ENCODE results near the gene UROS. TPM values are rescaled to one million over a fixed set of nuclear protein-coding genes. Genes with fewer than 3 reads are reported as not detected.

UROS gene
- total RNA-seq, 2 donors from 2014 or later = 29.0 to 30.7 TPM

- DNase-seq (no peak), ATAC-seq (no peak)
- Mint-ChIP-seq H3K27ac (no peak overlapping the region), H3K4me1 (peaks cover 3% of the 10 kb centered on the region), H3K36me3 (ENCODE audit: low read depth) (peaks cover 11% of the 10 kb centered on the region), H3K27me3 (no peaks in the 10 kb centered on the region), H3K4me3 (no peak overlapping the region)
- H3K9me3 ChIP-seq (ENCODE audit: control insufficient read depth, low read length, poor library complexity, severe bottlenecking) = no peaks in the 10 kb centered on the region
These were observed 27.9 kb downstream of the UROS start for GRCh38 chr10:125795128-125795527.

- H3K36me3 Mint-ChIP-seq (ENCODE audit: low read depth) = peaks cover 12% of the 10 kb centered on the region
- H3K4me3 Mint-ChIP-seq = peak overlapping the region; percentile 36
- no peaks in the 10 kb centered on the region for H3K9me3 ChIP-seq (ENCODE audit: control insufficient read depth, low read length, poor library complexity, severe bottlenecking)
- DNase-seq = no peak
- H3K27ac Mint-ChIP-seq = no peak overlapping the region
- no peaks in the 10 kb centered on the region for H3K27me3 Mint-ChIP-seq
- ATAC-seq = no peak
- peaks cover 15% of the 10 kb centered on the region for H3K4me1 Mint-ChIP-seq
These were observed 30.4 kb downstream of the UROS start for GRCh38 chr10:125792342-125793300.

GRCh38 chr10:125788156-125789034 is 34.7 kb downstream of the UROS start:
- peak; percentile 41 for ATAC-seq
- DNase-seq = no peak
- peak overlapping the region; percentile 86 for H3K27ac Mint-ChIP-seq
- no peaks in the 10 kb centered on the region for H3K27me3 Mint-ChIP-seq
- peaks cover 8% of the 10 kb centered on the region for H3K36me3 Mint-ChIP-seq (ENCODE audit: low read depth)
- H3K9me3 ChIP-seq (ENCODE audit: control insufficient read depth, low read length, poor library complexity, severe bottlenecking) = no peaks in the 10 kb centered on the region
- peaks cover 19% of the 10 kb centered on the region for H3K4me1 Mint-ChIP-seq
- no peak overlapping the region for H3K4me3 Mint-ChIP-seq

GRCh38 chr10:125785791-125786190 is 37.3 kb downstream of the UROS start:
- H3K27me3 Mint-ChIP-seq = no peaks in the 10 kb centered on the region
- peaks cover 8% of the 10 kb centered on the region for H3K36me3 Mint-ChIP-seq (ENCODE audit: low read depth)
- no peak overlapping the region for H3K27ac Mint-ChIP-seq
- H3K9me3 ChIP-seq (ENCODE audit: control insufficient read depth, low read length, poor library complexity, severe bottlenecking) = no peaks in the 10 kb centered on the region
- no peak overlapping the region for H3K4me3 Mint-ChIP-seq
- ATAC-seq = no peak
- H3K4me1 Mint-ChIP-seq = peaks cover 19% of the 10 kb centered on the region
- no peak for DNase-seq

GRCh38 chr10:125783957-125784356 is 39.1 kb downstream of the UROS start:
- Mint-ChIP-seq H3K27me3 (no peaks in the 10 kb centered on the region), H3K4me3 (no peak overlapping the region), H3K27ac (no peak overlapping the region), H3K4me1 (peaks cover 15% of the 10 kb centered on the region), H3K36me3 (ENCODE audit: low read depth) (peaks cover 6% of the 10 kb centered on the region)
- no peaks in the 10 kb centered on the region for H3K9me3 ChIP-seq (ENCODE audit: control insufficient read depth, low read length, poor library complexity, severe bottlenecking)
- no peak for ATAC-seq
- DNase-seq = no peak

GRCh38 chr10:125783408-125783807 is 39.6 kb downstream of the UROS start:
- Mint-ChIP-seq H3K36me3 (ENCODE audit: low read depth) (peaks cover 6% of the 10 kb centered on the region), H3K4me3 (no peak overlapping the region), H3K4me1 (peaks cover 11% of the 10 kb centered on the region), H3K27ac (no peak overlapping the region), H3K27me3 (peaks cover under 1% of the 10 kb centered on the region)
- no peak for ATAC-seq
- DNase-seq = no peak
- no peaks in the 10 kb centered on the region for H3K9me3 ChIP-seq (ENCODE audit: control insufficient read depth, low read length, poor library complexity, severe bottlenecking)

GRCh38 chr10:125782616-125783015 is 40.4 kb downstream of the UROS start:
- no peaks in the 10 kb centered on the region for H3K9me3 ChIP-seq (ENCODE audit: control insufficient read depth, low read length, poor library complexity, severe bottlenecking)
- DNase-seq = no peak
- Mint-ChIP-seq H3K4me1 (peaks cover 4% of the 10 kb centered on the region), H3K36me3 (ENCODE audit: low read depth) (peaks cover 6% of the 10 kb centered on the region), H3K27ac (no peak overlapping the region), H3K27me3 (peaks cover 8% of the 10 kb centered on the region), H3K4me3 (no peak overlapping the region)
- ATAC-seq = no peak

GRCh38 chr10:125782054-125782453 is 41.0 kb downstream of the UROS start:
- H3K27me3 Mint-ChIP-seq = peaks cover 8% of the 10 kb centered on the region
- no peaks in the 10 kb centered on the region for H3K9me3 ChIP-seq (ENCODE audit: control insufficient read depth, low read length, poor library complexity, severe bottlenecking)
- H3K4me1 Mint-ChIP-seq = no peaks in the 10 kb centered on the region
- H3K36me3 Mint-ChIP-seq (ENCODE audit: low read depth) = peaks cover 3% of the 10 kb centered on the region
- no peak for DNase-seq
- no peak overlapping the region for H3K27ac Mint-ChIP-seq
- no peak overlapping the region for H3K4me3 Mint-ChIP-seq
- no peak for ATAC-seq

GRCh38 chr10:125781374-125781773 is 41.7 kb downstream of the UROS start:
- H3K4me3 Mint-ChIP-seq = no peak overlapping the region
- no peaks in the 10 kb centered on the region for H3K9me3 ChIP-seq (ENCODE audit: control insufficient read depth, low read length, poor library complexity, severe bottlenecking)
- peaks cover 3% of the 10 kb centered on the region for H3K36me3 Mint-ChIP-seq (ENCODE audit: low read depth)
- H3K27me3 Mint-ChIP-seq = peaks cover 8% of the 10 kb centered on the region
- no peaks in the 10 kb centered on the region for H3K4me1 Mint-ChIP-seq
- ATAC-seq (no peak), DNase-seq (no peak)
- H3K27ac Mint-ChIP-seq = no peak overlapping the region

- no peak overlapping the region for H3K4me3 Mint-ChIP-seq
- H3K9me3 ChIP-seq (ENCODE audit: control insufficient read depth, low read length, poor library complexity, severe bottlenecking) = no peaks in the 10 kb centered on the region
- no peak for ATAC-seq
- no peak for DNase-seq
- H3K36me3 Mint-ChIP-seq (ENCODE audit: low read depth) = peaks cover 3% of the 10 kb centered on the region
- H3K27me3 Mint-ChIP-seq = peaks cover 8% of the 10 kb centered on the region
- H3K4me1 Mint-ChIP-seq = no peaks in the 10 kb centered on the region
- H3K27ac Mint-ChIP-seq = no peak overlapping the region
These were observed 43.4 kb downstream of the UROS start for GRCh38 chr10:125779403-125780327.

GRCh38 chr10:125778556-125778955 is 44.5 kb downstream of the UROS start:
- H3K36me3 Mint-ChIP-seq (ENCODE audit: low read depth) = peaks cover 3% of the 10 kb centered on the region
- no peak for DNase-seq
- no peak for ATAC-seq
- H3K27ac Mint-ChIP-seq = no peak overlapping the region
- H3K9me3 ChIP-seq (ENCODE audit: control insufficient read depth, low read length, poor library complexity, severe bottlenecking) = no peaks in the 10 kb centered on the region
- peaks cover 8% of the 10 kb centered on the region for H3K27me3 Mint-ChIP-seq
- H3K4me1 Mint-ChIP-seq = no peaks in the 10 kb centered on the region
- H3K4me3 Mint-ChIP-seq = no peak overlapping the region

GRCh38 chr10:125777806-125778205 is 45.3 kb downstream of the UROS start:
- no peak for DNase-seq
- H3K36me3 Mint-ChIP-seq (ENCODE audit: low read depth) = peaks cover 2% of the 10 kb centered on the region
- no peaks in the 10 kb centered on the region for H3K9me3 ChIP-seq (ENCODE audit: control insufficient read depth, low read length, poor library complexity, severe bottlenecking)
- no peak overlapping the region for H3K27ac Mint-ChIP-seq
- H3K4me1 Mint-ChIP-seq = no peaks in the 10 kb centered on the region
- ATAC-seq = no peak
- peaks cover 8% of the 10 kb centered on the region for H3K27me3 Mint-ChIP-seq
- H3K4me3 Mint-ChIP-seq = no peak overlapping the region
